ENCODE measurements around the gene NHS.
"Not testable (repeated sequence)": the region's sequence is repeated elsewhere in the genome, so short reads cannot be mapped to it uniquely, and the experiment has no call there.

Gene NHS

GRCh38 chrX:17409566-17410290, 34.7 kb downstream of the NHS start:
- DNase-seq: no peak

- no peak for DNase-seq
These were observed 35.7 kb downstream of the NHS start for GRCh38 chrX:17410651-17411050.

DNA sequence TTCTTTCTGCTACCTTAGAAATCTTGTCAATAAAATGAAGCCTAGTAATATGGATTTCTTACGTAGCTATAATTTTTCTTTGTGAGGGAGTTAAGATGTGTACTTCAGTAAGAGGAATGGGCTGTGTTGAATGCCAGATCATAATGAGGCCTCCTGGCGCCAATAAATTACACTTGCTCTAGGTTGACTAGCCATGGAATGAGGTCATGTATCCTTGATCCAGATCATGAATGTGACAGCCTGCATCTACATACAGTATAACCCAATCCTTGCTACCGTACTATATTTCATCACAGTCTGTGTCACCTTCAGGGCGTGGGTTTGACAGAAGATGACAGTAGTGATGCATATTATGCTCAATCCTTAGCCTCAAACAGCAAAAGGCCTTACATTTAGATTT, 36.2 kb downstream of the NHS start:
- DNase-seq: no peak

- no peak for DNase-seq
These were observed 37.7 kb downstream of the NHS start for GRCh38 chrX:17412692-17413091.

- no peak for DNase-seq
These were observed 38.2 kb downstream of the NHS start for GRCh38 chrX:17413228-17413627.

DNA sequence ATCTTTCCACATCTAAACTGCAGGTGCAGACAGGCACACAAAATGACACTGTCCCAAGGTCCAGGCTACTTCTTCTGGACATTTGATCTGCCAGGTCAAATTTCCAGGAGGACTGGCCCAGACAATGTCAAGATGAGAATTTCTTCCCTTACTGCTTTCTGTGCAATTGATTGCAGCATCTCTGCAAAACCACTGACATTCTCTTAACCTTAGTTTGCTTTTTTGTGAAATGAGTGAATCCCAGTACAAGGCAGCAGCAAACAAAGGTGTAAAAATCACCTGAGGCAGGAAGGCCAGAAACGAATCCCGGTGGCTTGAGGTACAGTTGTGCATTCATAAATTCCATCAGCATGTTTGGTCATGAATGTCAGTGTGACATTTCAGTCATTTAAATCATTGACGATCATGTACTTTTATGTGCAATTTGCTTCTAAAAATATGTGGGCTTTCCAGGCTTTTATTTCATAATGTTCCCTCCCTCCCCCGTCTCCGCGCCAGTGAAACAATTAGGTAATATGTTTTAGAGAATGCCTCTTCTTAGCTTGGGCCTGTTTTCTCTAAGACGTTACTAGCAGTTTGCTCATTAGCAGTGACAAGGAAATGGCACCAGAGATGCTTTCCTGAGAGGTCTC, 39.1 kb downstream of the NHS start:
- DNase-seq: no peak

DNA sequence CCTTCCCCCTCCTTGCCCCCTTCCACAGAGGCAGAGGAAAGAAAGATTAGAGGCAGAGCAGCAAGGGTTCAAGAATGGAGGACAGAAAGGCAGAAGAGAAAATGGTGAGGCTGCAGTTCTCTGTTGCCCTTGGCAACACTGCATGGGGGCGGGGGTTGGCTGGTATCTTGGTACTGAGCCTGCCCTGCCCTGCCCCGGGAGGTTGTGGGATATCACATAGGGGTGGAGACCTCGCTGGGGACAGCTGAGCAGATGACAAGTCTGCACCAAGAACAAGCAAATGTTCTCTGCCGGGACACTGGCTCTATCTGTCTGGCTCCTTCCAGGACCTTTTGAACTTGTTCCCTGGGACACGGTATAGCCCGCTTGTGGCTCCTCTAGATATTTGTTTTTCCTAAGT, 39.8 kb downstream of the NHS start:
- DNase-seq: no peak

GRCh38 chrX:17415242-17415810, 40.3 kb downstream of the NHS start:
- no peak for DNase-seq

- no peak for DNase-seq
These were observed 42.4 kb downstream of the NHS start for GRCh38 chrX:17417372-17417771.

- no peak for DNase-seq
These were observed 50.1 kb downstream of the NHS start for GRCh38 chrX:17425136-17425535.

GRCh38 chrX:17425551-17425950, 50.6 kb downstream of the NHS start:
- DNase-seq: no peak

GRCh38 chrX:17431171-17431570, 56.2 kb downstream of the NHS start:
- DNase-seq: no peak

DNA sequence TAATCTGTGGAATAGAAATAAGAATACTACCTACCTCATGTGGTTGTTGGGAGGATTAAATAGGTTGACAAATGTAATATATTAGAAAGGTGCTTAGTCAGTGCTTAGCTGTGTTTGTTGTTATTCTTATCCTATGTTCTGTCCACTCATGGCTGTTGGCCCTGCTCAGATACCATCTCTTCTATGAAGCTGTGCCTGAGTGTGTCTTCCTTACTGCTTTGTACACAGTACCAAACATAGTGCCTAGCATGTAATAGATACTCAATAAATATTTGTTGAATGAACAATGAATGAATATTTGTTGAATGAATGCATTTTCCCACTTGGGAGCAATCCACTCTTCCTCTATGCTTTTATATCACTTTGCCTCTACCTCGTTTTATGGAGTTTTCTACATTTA, 57.2 kb downstream of the NHS start:
- DNase-seq: no peak

DNA sequence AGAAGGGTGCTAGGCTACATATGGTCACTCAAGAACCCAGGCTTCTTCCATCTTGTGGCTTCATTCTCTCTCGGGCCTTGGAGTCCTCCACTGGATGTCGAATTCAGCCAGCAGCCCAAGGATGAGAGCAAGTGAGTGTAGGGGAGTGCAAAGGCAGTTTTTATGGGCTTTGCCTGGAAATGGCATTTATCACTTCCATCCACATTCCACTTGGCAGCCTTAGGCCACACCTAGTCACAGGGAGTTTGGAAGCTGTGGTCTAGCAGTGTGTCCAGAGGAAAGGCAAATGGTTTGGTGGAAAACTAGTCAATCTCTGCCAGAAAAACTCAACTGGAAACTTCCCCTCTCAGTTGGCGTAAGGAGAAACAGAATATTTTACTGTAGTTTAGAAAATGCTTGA, 59.0 kb downstream of the NHS start:
- DNase-seq: no peak

GRCh38 chrX:17435476-17435875, 60.5 kb downstream of the NHS start:
- DNase-seq: no peak

- no peak for DNase-seq
These were observed 63.2 kb downstream of the NHS start for GRCh38 chrX:17438221-17438620.

DNA sequence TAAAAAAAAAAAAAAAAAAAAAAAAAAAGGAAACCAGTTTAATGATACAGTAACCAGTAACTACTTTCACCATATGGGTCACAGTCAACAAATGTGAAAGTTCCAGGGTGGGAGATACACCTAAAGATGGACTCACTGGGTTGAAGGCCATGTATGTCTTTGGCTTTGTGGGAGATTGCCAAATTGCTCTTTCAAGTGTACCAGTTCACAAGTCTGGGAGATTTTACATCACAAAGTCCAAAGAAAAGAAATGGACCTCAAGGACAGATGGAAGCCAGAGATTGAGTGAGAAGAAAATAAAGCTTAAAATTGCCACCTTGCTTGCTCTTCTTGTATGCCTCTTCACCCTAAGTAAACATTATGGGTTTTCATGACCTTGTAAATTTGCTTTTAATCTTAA, 65.3 kb downstream of the NHS start:
- no peak for DNase-seq

DNA sequence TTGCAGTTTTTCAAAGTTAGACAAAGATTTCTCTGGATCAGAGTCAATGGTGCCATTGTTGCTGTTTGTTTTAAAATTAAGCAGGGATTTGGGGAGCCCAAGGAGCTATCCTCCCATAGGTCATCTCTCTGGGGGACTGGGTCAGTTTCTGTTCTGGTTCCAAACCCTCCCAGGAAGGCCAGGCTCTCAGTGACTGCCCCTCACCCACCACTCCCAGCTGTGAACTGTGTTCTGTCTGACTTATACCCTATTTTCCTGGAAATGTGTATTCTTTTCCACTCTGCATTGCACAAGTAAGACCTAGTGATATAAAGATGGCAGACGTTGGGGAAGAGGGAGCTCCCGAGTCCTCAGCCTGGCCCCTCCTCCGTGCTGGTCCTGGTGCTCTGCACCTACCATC, 65.8 kb downstream of the NHS start:
- no peak for DNase-seq

- no peak for DNase-seq
These were observed 67.0 kb downstream of the NHS start for GRCh38 chrX:17441965-17442364.

DNA sequence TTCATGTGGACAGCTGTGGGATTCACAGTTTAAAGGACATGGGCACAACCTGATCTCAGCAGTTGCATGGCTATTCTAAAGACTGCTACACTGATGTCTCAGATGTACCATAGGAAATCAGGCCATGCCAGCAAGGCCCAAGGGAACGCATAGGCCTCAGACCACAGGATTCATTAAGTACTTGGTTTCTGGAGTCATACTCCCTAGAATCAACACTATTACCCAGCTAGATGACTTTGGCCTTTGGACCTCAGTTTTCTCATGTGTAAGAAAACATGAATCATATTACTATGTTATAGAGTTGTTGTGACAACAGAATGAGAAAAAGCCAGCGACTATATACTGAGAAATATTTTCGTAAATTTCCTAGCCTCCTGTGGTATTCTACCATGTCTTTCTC, 67.9 kb downstream of the NHS start:
- no peak for DNase-seq

GRCh38 chrX:17443556-17443955, 68.6 kb downstream of the NHS start:
- DNase-seq: no peak

- DNase-seq: not testable (repeated sequence)
These were observed 71.3 kb downstream of the NHS start for GRCh38 chrX:17446269-17446668.

DNA sequence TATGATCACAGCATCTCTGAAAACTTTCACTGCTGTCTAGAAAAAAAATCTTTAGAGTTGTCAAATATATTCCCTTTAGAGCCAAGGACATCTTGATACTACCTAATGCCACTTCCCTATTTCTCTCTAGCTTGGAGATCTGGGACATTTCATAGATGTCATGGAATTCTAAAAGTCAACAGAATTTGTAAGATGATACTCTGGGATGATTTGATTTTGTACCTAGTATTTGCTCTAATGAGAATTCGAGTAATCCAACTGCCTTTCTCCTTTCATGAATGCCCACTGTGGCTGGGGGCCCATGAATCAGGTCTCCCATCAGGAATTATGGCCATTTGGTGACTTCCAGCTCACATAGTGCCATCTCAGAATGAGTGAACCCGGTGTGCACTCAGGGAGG, 73.2 kb downstream of the NHS start:
- DNase-seq: no peak

DNA sequence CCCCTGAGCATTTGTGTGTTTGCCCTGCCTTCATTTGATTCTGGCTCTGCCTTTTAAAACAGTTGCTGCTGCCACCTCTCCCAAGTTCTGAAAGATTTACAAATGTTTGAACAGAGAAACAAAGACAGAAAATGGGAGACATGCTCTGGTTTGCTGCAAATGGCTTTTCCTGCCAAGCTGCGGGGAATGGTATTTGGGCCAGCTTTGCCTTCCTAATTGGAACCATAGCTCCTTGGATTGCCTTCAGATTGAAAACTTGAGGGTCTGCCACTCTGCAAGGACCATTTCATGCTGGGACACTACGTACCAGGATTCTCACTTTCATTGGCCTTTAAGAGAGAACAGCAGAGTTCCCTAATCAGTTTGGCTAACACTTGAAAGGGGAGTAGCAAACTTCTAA, 74.9 kb downstream of the NHS start:
- no peak for DNase-seq

DNA sequence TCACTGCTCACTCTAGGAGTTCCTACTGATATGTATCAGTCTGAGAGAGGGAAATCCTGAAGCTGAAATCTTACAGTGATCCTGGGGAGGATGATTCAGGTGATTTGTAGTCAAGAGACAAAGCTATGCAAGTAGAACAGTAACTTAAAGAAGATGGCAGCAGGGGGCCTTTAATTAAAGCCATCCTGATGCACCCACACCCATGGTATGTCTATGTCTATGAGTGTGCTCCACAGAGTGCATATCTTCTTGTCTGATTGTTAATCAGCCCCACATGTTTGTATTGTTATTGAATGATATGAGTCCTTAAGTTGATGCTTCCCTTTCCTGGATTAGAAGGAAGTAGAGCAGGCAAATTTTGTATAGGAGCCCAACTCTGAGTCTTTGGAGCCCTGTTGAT, 78.8 kb downstream of the NHS start:
- no peak for DNase-seq
